Ascending aorta (tissue), 2 donors: ENCODE data around the gene IQGAP2. TPM values are rescaled to one million over a fixed set of nuclear protein-coding genes. Genes with fewer than 3 reads are reported as not detected.

ENCODE experiments used
- DNase-seq, 2 donors: peaks; one replicate each; pipeline ENCODE4 v3.0.0-alpha.2; 2019; ENCODE audit warnings: low spot score in 2 of 2
- H3K27ac ChIP-seq, 2 donors: fragments of 200-600 bp; sonication (generic); one replicate each; pipeline ENCODE4 v1.5.1; 2016 to 2017; ENCODE audit warnings: mild to moderate bottlenecking in 1 of 2
- H3K27me3 ChIP-seq: fragments of 200-600 bp; sonication (generic); one replicate; pipeline ENCODE4 v1.5.1; 2017
- H3K36me3 ChIP-seq, 2 donors: fragments of 200-600 bp; sonication (generic); one replicate each; pipeline ENCODE4 v1.5.1; 2016
- H3K4me1 ChIP-seq, 2 donors: fragments of 200-600 bp; sonication (generic); one replicate each; pipeline ENCODE4 v1.5.1; 2016 to 2017; ENCODE audit warnings: mild to moderate bottlenecking in 1 of 2
- H3K4me3 ChIP-seq, 2 donors: fragments of 200-600 bp; sonication (generic); one replicate each; pipeline ENCODE4 v1.5.1; 2016 to 2017; ENCODE audit warnings: mild to moderate bottlenecking in 1 of 2
- H3K9me3 ChIP-seq, 2 donors: fragments of 200-600 bp; sonication (generic); one replicate each; pipeline ENCODE4 v1.5.1; 2016
- intact Hi-C: fragments of 100-400 bp; cut with DNase I; formaldehyde crosslinking; loops from one replicate; pipeline ENCODE4 v1.15.1; 2023
- total RNA-seq: library from RNA; depleted of rRNA; stranded (reverse); fragments of >200 nt; gene quantifications from one replicate; pipeline ENCODE4 v1.1.0, GENCODE V29; 2016
- TF ChIP-seq, protein P1 (sequence below), 3 experiments: fragments of 200-600 bp in 2 of 3; fragments of 450-650 bp in 1 of 3; sonication (generic) in 2 of 3; IDR thresholded peaks; one replicate each; pipeline ENCODE4 v1.5.1; 2016 to 2019; ENCODE audit warnings: antibody characterized with exemption in 3 of 3, mild to moderate bottlenecking in 1 of 3, moderate library complexity in 1 of 3

IQGAP2 gene
- total RNA-seq, 1 donor from 2014 or later, result 19.8 TPM

DNA sequence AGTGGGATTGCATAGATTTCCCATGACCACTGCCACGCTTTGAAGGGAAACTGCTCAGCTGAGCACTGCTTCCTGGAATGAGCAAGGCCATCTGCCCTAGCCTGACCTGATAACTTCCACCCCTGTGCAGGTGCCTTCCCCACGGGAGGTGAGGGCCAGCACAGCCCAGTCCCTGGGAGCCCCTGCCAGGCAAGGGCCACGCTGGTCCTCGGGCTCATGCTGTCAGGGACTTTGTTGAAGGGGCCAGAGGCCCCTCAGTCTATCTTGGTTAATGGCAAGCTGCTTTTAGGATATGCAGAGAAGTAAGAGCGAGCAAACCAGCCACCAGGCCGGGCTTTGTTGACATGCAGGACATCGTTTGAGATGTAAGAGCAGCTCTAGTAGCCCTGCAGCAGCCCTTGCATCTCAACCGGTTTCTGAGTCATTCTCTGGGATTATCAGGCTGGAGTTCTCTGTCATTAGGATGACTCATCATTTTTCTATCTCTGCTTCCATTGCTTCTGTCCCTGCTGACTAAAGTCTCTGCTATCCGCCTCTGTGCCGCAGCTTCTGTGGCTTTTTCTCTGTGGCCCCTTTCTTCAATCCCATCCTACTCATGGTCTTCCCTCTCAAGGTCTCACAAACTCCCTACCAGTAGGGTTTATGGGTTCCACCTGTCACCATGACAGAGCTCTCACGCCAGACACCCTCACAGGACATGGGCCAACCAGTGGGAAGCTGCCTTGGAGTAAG is 30.6 kb upstream of the IQGAP2 start:
- TF ChIP-seq, protein P1, sequence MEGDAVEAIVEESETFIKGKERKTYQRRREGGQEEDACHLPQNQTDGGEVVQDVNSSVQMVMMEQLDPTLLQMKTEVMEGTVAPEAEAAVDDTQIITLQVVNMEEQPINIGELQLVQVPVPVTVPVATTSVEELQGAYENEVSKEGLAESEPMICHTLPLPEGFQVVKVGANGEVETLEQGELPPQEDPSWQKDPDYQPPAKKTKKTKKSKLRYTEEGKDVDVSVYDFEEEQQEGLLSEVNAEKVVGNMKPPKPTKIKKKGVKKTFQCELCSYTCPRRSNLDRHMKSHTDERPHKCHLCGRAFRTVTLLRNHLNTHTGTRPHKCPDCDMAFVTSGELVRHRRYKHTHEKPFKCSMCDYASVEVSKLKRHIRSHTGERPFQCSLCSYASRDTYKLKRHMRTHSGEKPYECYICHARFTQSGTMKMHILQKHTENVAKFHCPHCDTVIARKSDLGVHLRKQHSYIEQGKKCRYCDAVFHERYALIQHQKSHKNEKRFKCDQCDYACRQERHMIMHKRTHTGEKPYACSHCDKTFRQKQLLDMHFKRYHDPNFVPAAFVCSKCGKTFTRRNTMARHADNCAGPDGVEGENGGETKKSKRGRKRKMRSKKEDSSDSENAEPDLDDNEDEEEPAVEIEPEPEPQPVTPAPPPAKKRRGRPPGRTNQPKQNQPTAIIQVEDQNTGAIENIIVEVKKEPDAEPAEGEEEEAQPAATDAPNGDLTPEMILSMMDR (IDR thresholded peaks at IDR 0.05), result no peak
- intact Hi-C loops, result no loop called here
- H3K27me3 ChIP-seq, result no peaks in the 10 kb centered on the region
- no peak overlapping the region for H3K27ac ChIP-seq
- H3K36me3 ChIP-seq, result no peaks in the 10 kb centered on the region
- no peak overlapping the region for H3K4me3 ChIP-seq
- H3K4me1 ChIP-seq, result no peaks in the 10 kb centered on the region
- DNase-seq, result no peak
- no peaks in the 10 kb centered on the region for H3K9me3 ChIP-seq

- H3K36me3 ChIP-seq, result no peaks in the 10 kb centered on the region
- intact Hi-C loops, result no loop called here
- no peak for DNase-seq
- no peak overlapping the region for H3K27ac ChIP-seq
- TF ChIP-seq, protein P1 (IDR thresholded peaks at IDR 0.05), result no peak
- H3K4me1 ChIP-seq, result no peaks in the 10 kb centered on the region
- no peaks in the 10 kb centered on the region for H3K27me3 ChIP-seq
- H3K9me3 ChIP-seq, result no peaks in the 10 kb centered on the region
- no peak overlapping the region for H3K4me3 ChIP-seq
Observed at GRCh38 chr5:76376148-76376865, 26.8 kb upstream of the IQGAP2 start.

DNA sequence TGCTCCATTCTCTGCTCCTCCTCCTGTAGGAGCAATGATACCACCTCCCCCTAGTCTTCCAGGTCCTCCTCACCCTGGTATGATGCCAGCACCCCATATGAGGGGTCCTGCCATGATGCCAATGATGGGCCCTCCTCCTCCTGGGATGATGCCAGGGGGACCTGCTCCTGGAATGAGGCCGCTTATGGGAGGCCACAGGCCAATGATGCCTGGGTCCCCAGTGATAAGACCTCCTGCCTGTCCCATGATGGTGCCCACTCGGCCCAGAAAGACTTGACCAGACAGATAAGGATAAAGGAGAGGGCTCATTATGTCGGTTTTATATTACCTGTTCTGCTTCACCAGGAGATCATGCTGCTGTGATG is 26.2 kb upstream of the IQGAP2 start:
- Histone ChIP-seq H3K27ac (no peak overlapping the region), H3K4me1 (no peaks in the 10 kb centered on the region), H3K9me3 (no peaks in the 10 kb centered on the region), H3K36me3 (no peaks in the 10 kb centered on the region), H3K27me3 (no peaks in the 10 kb centered on the region), H3K4me3 (no peak overlapping the region)
- TF ChIP-seq, protein P1 (IDR thresholded peaks at IDR 0.05), result no peak
- DNase-seq, result no peak
- intact Hi-C loops, result no loop called here

DNA sequence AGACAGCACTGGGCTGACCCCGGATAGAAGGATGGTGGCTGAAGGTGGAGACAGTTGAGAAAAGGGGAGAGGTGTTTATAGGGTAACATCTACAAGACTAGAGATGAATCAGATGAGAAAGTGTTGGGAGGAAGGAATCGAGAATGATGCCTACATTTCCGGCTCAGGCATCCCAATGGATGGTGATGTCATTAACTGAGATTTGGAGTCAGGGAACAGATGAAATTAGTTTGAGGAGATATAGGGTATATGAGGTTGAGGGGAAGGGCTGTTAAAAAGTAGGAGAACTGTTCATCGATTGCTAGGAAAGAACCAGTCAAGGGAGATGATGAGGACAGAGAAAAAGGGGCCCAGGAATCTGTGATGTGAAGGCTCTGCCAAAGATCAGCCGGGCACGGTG is 24.7 kb upstream of the IQGAP2 start:
- Histone ChIP-seq H3K9me3 (no peaks in the 10 kb centered on the region), H3K27me3 (no peaks in the 10 kb centered on the region), H3K36me3 (no peaks in the 10 kb centered on the region), H3K27ac (no peak overlapping the region), H3K4me3 (no peak overlapping the region), H3K4me1 (no peaks in the 10 kb centered on the region)
- TF ChIP-seq, protein P1 (IDR thresholded peaks at IDR 0.05), result no peak
- no peak for DNase-seq
- intact Hi-C loops, result no loop called here

GRCh38 chr5:76379316-76379715 is 23.8 kb upstream of the IQGAP2 start:
- H3K4me3 ChIP-seq, result no peak overlapping the region
- no peak overlapping the region for H3K27ac ChIP-seq
- H3K9me3 ChIP-seq, result no peaks in the 10 kb centered on the region
- DNase-seq, result no peak
- no peaks in the 10 kb centered on the region for H3K36me3 ChIP-seq
- H3K27me3 ChIP-seq, result no peaks in the 10 kb centered on the region
- H3K4me1 ChIP-seq, result no peaks in the 10 kb centered on the region
- TF ChIP-seq, protein P1 (IDR thresholded peaks at IDR 0.05), result no peak
- intact Hi-C loops, result no loop called here
